ENCODE data around the gene PRMT2. TPM values are rescaled to one million over a fixed set of nuclear protein-coding genes. Genes with fewer than 3 reads are reported as not detected.

The PRMT2 gene
- total RNA-seq, 2 donors from 2014 or later, result 77.9 to 108 TPM

DNA sequence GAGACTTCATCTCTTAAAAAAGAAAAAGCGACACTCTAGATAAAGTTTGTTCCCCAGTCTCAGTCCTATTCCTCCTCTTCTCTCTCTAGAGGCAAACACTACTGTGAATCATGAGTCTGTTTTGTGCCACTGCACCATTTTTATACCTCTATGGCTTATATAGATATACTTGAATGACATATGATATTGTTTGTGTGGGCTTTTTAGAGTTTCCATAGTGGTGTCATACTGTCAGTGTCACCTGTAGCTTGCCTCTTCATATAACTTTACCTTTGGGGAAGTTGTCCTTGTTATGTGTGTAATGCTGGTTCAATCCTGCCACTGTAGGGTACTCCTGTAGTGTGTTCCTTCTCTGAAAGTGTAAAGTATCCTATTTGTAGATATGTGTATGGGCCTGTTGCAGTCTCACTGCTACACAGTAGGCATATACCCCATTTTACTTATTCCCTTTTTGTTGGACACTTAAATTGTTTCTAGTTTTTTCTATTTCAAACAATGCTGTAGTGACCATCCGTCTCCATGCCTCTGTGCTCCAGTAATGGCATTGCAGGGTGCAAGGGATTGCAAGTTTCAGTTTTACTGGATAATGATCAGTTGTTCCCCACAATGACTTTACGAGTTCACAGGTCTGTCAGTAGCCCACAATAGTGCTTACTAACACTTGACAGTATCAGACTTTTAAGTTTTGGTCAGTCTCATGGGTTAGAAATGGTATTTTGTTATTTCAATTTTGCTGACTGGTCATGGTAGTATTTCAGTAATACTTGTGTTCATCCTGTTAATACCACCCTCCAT is 2.7 kb downstream of the PRMT2 start:
- H3K36me3 ChIP-seq, result no peaks in the 10 kb centered on the region
- H3K4me1 ChIP-seq (replicated peaks), result peaks cover 4% of the 10 kb centered on the region
- TF ChIP-seq, protein P1, sequence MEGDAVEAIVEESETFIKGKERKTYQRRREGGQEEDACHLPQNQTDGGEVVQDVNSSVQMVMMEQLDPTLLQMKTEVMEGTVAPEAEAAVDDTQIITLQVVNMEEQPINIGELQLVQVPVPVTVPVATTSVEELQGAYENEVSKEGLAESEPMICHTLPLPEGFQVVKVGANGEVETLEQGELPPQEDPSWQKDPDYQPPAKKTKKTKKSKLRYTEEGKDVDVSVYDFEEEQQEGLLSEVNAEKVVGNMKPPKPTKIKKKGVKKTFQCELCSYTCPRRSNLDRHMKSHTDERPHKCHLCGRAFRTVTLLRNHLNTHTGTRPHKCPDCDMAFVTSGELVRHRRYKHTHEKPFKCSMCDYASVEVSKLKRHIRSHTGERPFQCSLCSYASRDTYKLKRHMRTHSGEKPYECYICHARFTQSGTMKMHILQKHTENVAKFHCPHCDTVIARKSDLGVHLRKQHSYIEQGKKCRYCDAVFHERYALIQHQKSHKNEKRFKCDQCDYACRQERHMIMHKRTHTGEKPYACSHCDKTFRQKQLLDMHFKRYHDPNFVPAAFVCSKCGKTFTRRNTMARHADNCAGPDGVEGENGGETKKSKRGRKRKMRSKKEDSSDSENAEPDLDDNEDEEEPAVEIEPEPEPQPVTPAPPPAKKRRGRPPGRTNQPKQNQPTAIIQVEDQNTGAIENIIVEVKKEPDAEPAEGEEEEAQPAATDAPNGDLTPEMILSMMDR (IDR thresholded peaks at IDR 0.05), result no peak
- TF ChIP-seq POLR2AphosphoS5 (IDR thresholded peaks at IDR 0.05) (no peak), POLR2A (IDR thresholded peaks at IDR 0.05) (no peak)
- intact Hi-C loops (cut with DNase I), result no loop called here
- no peaks in the 10 kb centered on the region for H3K27me3 ChIP-seq (replicated peaks; ENCODE audit: insufficient read depth)
- no peak overlapping the region for H3K4me3 ChIP-seq
- WGBS, result 37% methylated on average over 3 of the region's 3 CpGs
- H3K27ac ChIP-seq, result no peak overlapping the region
- no peaks in the 10 kb centered on the region for H3K9me3 ChIP-seq
- no peak for DNase-seq (ENCODE audit: low spot score)

DNA sequence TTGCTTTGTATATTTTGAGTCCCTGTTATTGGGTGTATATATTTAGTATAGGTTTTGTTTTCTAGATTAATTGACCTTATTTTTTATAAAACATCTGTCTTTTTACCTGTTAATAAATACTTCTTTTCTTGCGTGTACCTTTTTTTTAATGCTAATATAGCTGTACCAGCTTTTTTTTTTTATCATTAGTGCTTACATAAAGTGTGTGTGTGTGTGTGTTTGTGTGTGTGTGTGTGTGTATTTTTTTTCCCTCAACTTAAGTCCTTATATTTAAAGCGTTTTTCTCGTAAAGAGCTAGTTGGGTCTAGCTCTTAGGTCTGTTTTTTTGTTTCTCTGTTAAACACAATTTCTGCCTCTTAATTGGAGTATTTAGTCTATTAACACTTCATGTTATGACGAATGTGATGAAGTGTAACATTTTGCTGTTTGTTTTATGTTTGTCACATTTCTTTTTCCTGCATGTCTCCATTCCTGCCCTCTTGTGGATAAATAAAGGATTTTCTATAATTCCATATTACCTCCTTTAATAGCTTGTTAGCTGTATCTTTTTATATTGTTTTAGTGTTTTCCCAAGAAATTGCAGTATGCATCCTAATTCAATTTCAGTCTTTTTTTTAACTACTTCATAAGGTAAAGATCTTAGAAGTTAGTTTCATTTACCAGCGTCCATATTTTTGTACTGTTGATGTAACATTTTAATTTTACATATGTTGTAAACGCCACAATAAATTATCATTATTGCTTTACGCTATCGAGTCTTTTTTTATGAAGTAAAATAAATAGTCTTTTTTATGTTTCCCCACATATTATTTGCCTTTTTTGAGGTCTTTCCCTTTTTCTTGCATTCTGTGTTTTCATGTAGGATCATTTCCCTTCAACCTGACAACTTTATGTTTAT is 4.3 kb downstream of the PRMT2 start:
- no peaks in the 10 kb centered on the region for H3K27me3 ChIP-seq (replicated peaks; ENCODE audit: insufficient read depth)
- intact Hi-C loops (cut with DNase I), result no loop called here

DNA sequence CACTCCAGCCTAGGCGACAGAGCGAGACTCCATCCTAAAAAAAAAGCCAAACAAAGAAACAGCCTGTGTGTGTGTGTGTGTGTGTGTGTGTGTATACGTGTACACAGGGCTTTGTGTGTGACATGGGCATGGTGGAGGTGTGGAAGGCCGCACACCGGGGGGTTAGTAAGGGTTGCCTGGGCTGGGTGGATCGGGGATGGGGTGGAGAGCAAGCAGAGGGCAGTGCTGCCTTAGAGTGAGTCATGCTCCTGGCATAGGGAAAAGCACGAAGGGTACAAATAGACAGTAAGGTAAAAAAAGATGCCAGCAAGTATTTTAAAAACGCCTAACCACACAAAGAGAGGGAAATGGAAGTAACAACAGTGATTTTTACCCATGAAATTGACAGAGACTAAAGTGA is 6.2 kb downstream of the PRMT2 start:
- H3K4me1 ChIP-seq (replicated peaks), result no peaks in the 10 kb centered on the region
- H3K27me3 ChIP-seq (replicated peaks; ENCODE audit: insufficient read depth), result no peaks in the 10 kb centered on the region
- H3K9me3 ChIP-seq, result no peaks in the 10 kb centered on the region
- TF ChIP-seq POLR2A (IDR thresholded peaks at IDR 0.05), result no peak
- no peaks in the 10 kb centered on the region for H3K36me3 ChIP-seq
- intact Hi-C loops (cut with DNase I), result no loop called here
- DNase-seq (ENCODE audit: low spot score), result no peak
- no peak overlapping the region for H3K27ac ChIP-seq
- H3K4me3 ChIP-seq, result no peak overlapping the region
- 79% methylated on average over 8 of the region's 8 CpGs for WGBS

More for the DNA sequence above, 4.3 kb downstream of the PRMT2 start:
- no peak for DNase-seq (ENCODE audit: low spot score)
- Histone ChIP-seq H3K36me3 (no peaks in the 10 kb centered on the region), H3K27ac (no peak overlapping the region), H3K4me1 (replicated peaks) (peaks cover 4% of the 10 kb centered on the region), H3K9me3 (no peaks in the 10 kb centered on the region), H3K4me3 (no peak overlapping the region)
- 75% methylated on average over 8 of the region's 8 CpGs for WGBS
- TF ChIP-seq POLR2AphosphoS5 (IDR thresholded peaks at IDR 0.05) (no peak), POLR2A (IDR thresholded peaks at IDR 0.05) (no peak)
- TF ChIP-seq, protein P1 (IDR thresholded peaks at IDR 0.05), result peak in 2 of 4 experiments; percentile 37 to 57

DNA sequence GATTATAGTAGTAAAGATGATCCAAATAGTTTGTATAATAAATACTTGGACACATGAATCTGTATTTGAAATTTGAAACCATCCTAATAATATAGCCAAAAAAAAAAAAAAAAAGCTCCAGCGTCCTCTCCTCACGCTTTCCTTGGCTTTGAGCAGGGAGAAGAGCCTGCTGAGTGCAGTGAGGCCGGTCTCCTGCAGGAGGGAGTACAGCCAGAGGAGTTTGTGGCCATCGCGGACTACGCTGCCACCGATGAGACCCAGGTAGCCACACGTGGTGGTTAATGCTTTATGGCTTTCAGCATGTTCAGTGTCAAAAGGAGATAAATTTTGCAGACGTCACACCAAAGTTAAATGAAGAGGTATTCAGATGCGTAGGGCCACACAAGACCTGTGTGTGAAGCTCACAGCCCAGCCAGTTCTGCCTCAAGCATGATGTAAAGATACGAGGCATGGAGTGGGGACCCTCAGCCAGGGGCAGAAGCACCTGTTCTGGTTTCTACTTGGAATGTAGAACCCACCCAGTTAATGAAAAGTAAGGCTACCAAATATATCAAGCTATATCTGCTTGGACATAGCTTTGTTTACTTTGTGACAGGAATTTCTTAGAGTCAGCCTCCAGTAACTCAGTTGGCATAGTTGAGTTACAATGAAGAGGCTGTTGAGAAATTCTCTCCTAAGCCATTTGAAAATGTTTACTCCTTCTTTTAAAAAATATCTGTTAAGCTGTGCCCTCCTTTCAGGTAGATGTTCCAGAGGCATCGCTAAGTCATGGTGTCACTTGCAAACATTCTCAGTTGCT is 8.1 kb downstream of the PRMT2 start:
- TF ChIP-seq POLR2A (IDR thresholded peaks at IDR 0.05) (no peak), POLR2AphosphoS5 (IDR thresholded peaks at IDR 0.05) (no peak)
- TF ChIP-seq, protein P1 (IDR thresholded peaks at IDR 0.05), result no peak
- H3K9me3 ChIP-seq, result no peaks in the 10 kb centered on the region
- H3K4me3 ChIP-seq, result no peak overlapping the region
- H3K4me1 ChIP-seq (replicated peaks), result no peaks in the 10 kb centered on the region
- no peaks in the 10 kb centered on the region for H3K27me3 ChIP-seq (replicated peaks; ENCODE audit: insufficient read depth)
- H3K27ac ChIP-seq, result no peak overlapping the region
- H3K36me3 ChIP-seq, result peaks cover 0 to 3% of the 10 kb centered on the region in 2 donors
- 84% methylated on average over 12 of the region's 12 CpGs for WGBS
- DNase-seq (ENCODE audit: low spot score), result no peak
- intact Hi-C loops (cut with DNase I), result no loop called here

DNA sequence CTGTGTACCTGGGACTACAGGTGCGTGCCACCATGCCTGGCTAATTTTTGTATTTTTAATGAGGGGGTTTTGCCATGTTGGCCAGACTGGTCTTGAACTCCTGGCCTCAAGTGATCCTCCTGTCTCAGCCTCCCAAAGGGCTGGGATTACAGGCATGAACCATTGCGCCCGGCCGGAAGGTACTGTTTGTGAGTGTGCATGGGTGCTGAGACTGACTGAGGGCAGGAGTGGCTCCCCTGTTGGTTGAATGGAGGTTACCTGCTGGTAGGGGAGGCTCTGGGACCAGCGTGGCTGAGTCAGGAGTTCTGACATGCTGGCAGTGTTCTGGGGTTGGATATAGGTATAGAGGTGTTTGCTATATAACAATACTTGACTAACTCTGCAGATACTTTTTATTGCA is 10.4 kb downstream of the PRMT2 start:
- Histone ChIP-seq H3K27ac (no peak overlapping the region), H3K4me1 (replicated peaks) (no peaks in the 10 kb centered on the region), H3K9me3 (no peaks in the 10 kb centered on the region), H3K4me3 (no peak overlapping the region), H3K27me3 (replicated peaks; ENCODE audit: insufficient read depth) (no peaks in the 10 kb centered on the region), H3K36me3 (peaks cover 4 to 23% of the 10 kb centered on the region in 2 donors)
- WGBS, result 99% methylated on average over 5 of the region's 5 CpGs
- TF ChIP-seq POLR2AphosphoS5 (IDR thresholded peaks at IDR 0.05), result no peak
- TF ChIP-seq POLR2A (IDR thresholded peaks at IDR 0.05), result no peak
- TF ChIP-seq, protein P1 (IDR thresholded peaks at IDR 0.05), result no peak
- intact Hi-C loops (cut with DNase I), result no loop called here
- no peak for DNase-seq (ENCODE audit: low spot score)

Measured in prostate gland (tissue), 2 donors.